ENCODE measurements around the gene LDLRAD2. TPM values are rescaled to one million over a fixed set of nuclear protein-coding genes. Genes with fewer than 3 reads are reported as not detected.

Gene LDLRAD2
- total RNA-seq, 1 experiment from 2014 or later, result not detected

- POLR2A ChIA-PET, result no interaction called here
- CTCF ChIA-PET, result no interaction called here
- H3K36me3 Mint-ChIP-seq (ENCODE audit: insufficient read depth, unreplicated experiment), result peaks cover 75% of the 10 kb centered on the region
- intact Hi-C loops (cut with micrococcal nuclease), result no loop called here
- H3K27ac Mint-ChIP-seq (ENCODE audit: low read depth, unreplicated experiment), result no peak overlapping the region
- peaks cover 26% of the 10 kb centered on the region for H3K4me1 Mint-ChIP-seq (ENCODE audit: insufficient read depth, unreplicated experiment)
- BruUV-seq (replicated peaks), result no TSS peak
- TF ChIP-seq CTCF (IDR thresholded peaks at IDR 0.05; ENCODE audit: unreplicated experiment), result no peak
- no peak for DNase-seq (ENCODE audit: unreplicated experiment)
- H3K4me3 Mint-ChIP-seq (ENCODE audit: unreplicated experiment), result no peak overlapping the region
- no peaks in the 10 kb centered on the region for H3K9me3 Mint-ChIP-seq (ENCODE audit: unreplicated experiment)
- no peaks in the 10 kb centered on the region for H3K27me3 Mint-ChIP-seq (ENCODE audit: insufficient read depth, unreplicated experiment)
Measured at GRCh38 chr1:21854751-21855131, 42.7 kb downstream of the LDLRAD2 start.

- H3K4me1 Mint-ChIP-seq (ENCODE audit: insufficient read depth, unreplicated experiment), result peaks cover 26% of the 10 kb centered on the region
- intact Hi-C loops (cut with micrococcal nuclease), result no loop called here
- CTCF ChIA-PET, result no interaction called here
- BruUV-seq (replicated peaks), result no TSS peak
- H3K27ac Mint-ChIP-seq (ENCODE audit: low read depth, unreplicated experiment), result peak overlapping the region; percentile 90
- H3K9me3 Mint-ChIP-seq (ENCODE audit: unreplicated experiment), result no peaks in the 10 kb centered on the region
- no peak for TF ChIP-seq CTCF (IDR thresholded peaks at IDR 0.05; ENCODE audit: unreplicated experiment)
- no peaks in the 10 kb centered on the region for H3K27me3 Mint-ChIP-seq (ENCODE audit: insufficient read depth, unreplicated experiment)
- peaks cover 69% of the 10 kb centered on the region for H3K36me3 Mint-ChIP-seq (ENCODE audit: insufficient read depth, unreplicated experiment)
- peak; percentile 86 for DNase-seq (ENCODE audit: unreplicated experiment)
- no peak overlapping the region for H3K4me3 Mint-ChIP-seq (ENCODE audit: unreplicated experiment)
- POLR2A ChIA-PET, result interaction anchor here (0.8 to 1.4 kb wide), 4 partner anchors 67 to 101 kb away, joined by 4 to 6 read pairs (median 5); partner anchors contain the start of gene USP48
Measured at GRCh38 chr1:21855257-21856096, 43.4 kb downstream of the LDLRAD2 start.

GRCh38 chr1:21857142-21857839, 45.2 kb downstream of the LDLRAD2 start:
- peaks cover 72% of the 10 kb centered on the region for H3K36me3 Mint-ChIP-seq (ENCODE audit: insufficient read depth, unreplicated experiment)
- intact Hi-C loops (cut with micrococcal nuclease), result no loop called here
- H3K27ac Mint-ChIP-seq (ENCODE audit: low read depth, unreplicated experiment), result no peak overlapping the region
- TF ChIP-seq CTCF (IDR thresholded peaks at IDR 0.05; ENCODE audit: unreplicated experiment), result no peak
- no peak overlapping the region for H3K4me3 Mint-ChIP-seq (ENCODE audit: unreplicated experiment)
- H3K9me3 Mint-ChIP-seq (ENCODE audit: unreplicated experiment), result no peaks in the 10 kb centered on the region
- ChIA-PET POLR2A (interaction anchor here (0.6 kb wide), 1 partner anchor 221 kb away, joined by 3 read pairs; no protein-coding TSS in a partner anchor), CTCF (no interaction called here)
- DNase-seq (ENCODE audit: unreplicated experiment), result no peak
- H3K4me1 Mint-ChIP-seq (ENCODE audit: insufficient read depth, unreplicated experiment), result peaks cover 26% of the 10 kb centered on the region
- no TSS peak for BruUV-seq (replicated peaks)
- H3K27me3 Mint-ChIP-seq (ENCODE audit: insufficient read depth, unreplicated experiment), result no peaks in the 10 kb centered on the region

GRCh38 chr1:21857840-21858670, 46.0 kb downstream of the LDLRAD2 start:
- Mint-ChIP-seq H3K36me3 (ENCODE audit: insufficient read depth, unreplicated experiment) (peaks cover 76% of the 10 kb centered on the region), H3K4me1 (ENCODE audit: insufficient read depth, unreplicated experiment) (peaks cover 26% of the 10 kb centered on the region), H3K27me3 (ENCODE audit: insufficient read depth, unreplicated experiment) (no peaks in the 10 kb centered on the region), H3K9me3 (ENCODE audit: unreplicated experiment) (no peaks in the 10 kb centered on the region), H3K4me3 (ENCODE audit: unreplicated experiment) (no peak overlapping the region), H3K27ac (ENCODE audit: low read depth, unreplicated experiment) (no peak overlapping the region)
- BruUV-seq (replicated peaks), result no TSS peak
- ChIA-PET CTCF (interaction anchor here (1.0 kb wide), 1 partner anchor 14 kb away, joined by 3 read pairs; no protein-coding TSS in a partner anchor), POLR2A (no interaction called here)
- TF ChIP-seq CTCF (IDR thresholded peaks at IDR 0.05; ENCODE audit: unreplicated experiment), result no peak
- intact Hi-C loops (cut with micrococcal nuclease), result no loop called here
- DNase-seq (ENCODE audit: unreplicated experiment), result no peak
